GM19324 (cell line): ENCODE measurements around the gene ANTXR2.
A peak's percentile ranks its signal among the peaks of the same experiment; 100 is the strongest.

Source experiments
- ATAC-seq: cut with Tn5 transposase; IDR thresholded peaks from one replicate; pipeline ENCODE4 v1.9.1; 2021; ENCODE audit warnings: mild to moderate bottlenecking, moderate library complexity; ENCODE audit not compliant: unreplicated experiment, low FRiP score

Gene ANTXR2

GRCh38 chr4:80092847-80093246 lies 19.8 kb upstream of the ANTXR2 start:
- ATAC-seq = no peak

- ATAC-seq = no peak
Observed at GRCh38 chr4:80092088-80092487, 19.1 kb upstream of the ANTXR2 start.

GRCh38 chr4:80091688-80092087 lies 18.7 kb upstream of the ANTXR2 start:
- ATAC-seq = no peak

- no peak for ATAC-seq
Observed at GRCh38 chr4:80091184-80091583, 18.2 kb upstream of the ANTXR2 start.

GRCh38 chr4:80090090-80090489 lies 17.1 kb upstream of the ANTXR2 start:
- no peak for ATAC-seq

- ATAC-seq = no peak
Observed at GRCh38 chr4:80088471-80088870, 15.4 kb upstream of the ANTXR2 start.

- no peak for ATAC-seq
Observed at GRCh38 chr4:80086296-80086695, 13.3 kb upstream of the ANTXR2 start.

- ATAC-seq = no peak
Observed at GRCh38 chr4:80085081-80085480, 12.1 kb upstream of the ANTXR2 start.

- ATAC-seq = no peak
Observed at GRCh38 chr4:80082693-80083092, 9.7 kb upstream of the ANTXR2 start.

- ATAC-seq = no peak
Observed at GRCh38 chr4:80081566-80081965, 8.5 kb upstream of the ANTXR2 start.

GRCh38 chr4:80079255-80079923 lies 6.4 kb upstream of the ANTXR2 start:
- no peak for ATAC-seq

GRCh38 chr4:80078346-80079092 lies 5.5 kb upstream of the ANTXR2 start:
- no peak for ATAC-seq

- no peak for ATAC-seq
Observed at GRCh38 chr4:80077639-80078038, 4.6 kb upstream of the ANTXR2 start.

GRCh38 chr4:80076681-80077080 lies 3.7 kb upstream of the ANTXR2 start:
- no peak for ATAC-seq

GRCh38 chr4:80075995-80076675 lies 3.1 kb upstream of the ANTXR2 start:
- ATAC-seq = no peak

- ATAC-seq = no peak
Observed at GRCh38 chr4:80074651-80075050, 1.6 kb upstream of the ANTXR2 start.

GRCh38 chr4:80074069-80074468 lies 1.0 kb upstream of the ANTXR2 start:
- no peak for ATAC-seq

GRCh38 chr4:80073473-80074008 lies 512 bp upstream of the ANTXR2 start:
- peak; percentile 55 for ATAC-seq

- peak; percentile 31 for ATAC-seq
Observed at GRCh38 chr4:80072228-80072743, 743 bp downstream of the ANTXR2 start.

GRCh38 chr4:80071604-80072227 lies 1.3 kb downstream of the ANTXR2 start:
- ATAC-seq = peak; percentile 35
